ENCODE data around the gene PBX2. TPM values are rescaled to one million over a fixed set of nuclear protein-coding genes. Genes with fewer than 3 reads are reported as not detected.

The PBX2 gene
- total and polyA plus RNA-seq, 2 donors = 44.1 to 62.2 TPM

- Histone ChIP-seq H3K27ac (ENCODE audit: low read depth) (no peak overlapping the region), H3K4me1 (ENCODE audit: insufficient read depth) (no peaks in the 10 kb centered on the region), H3K36me3 (ENCODE audit: insufficient read depth) (peaks cover 1% of the 10 kb centered on the region), H3K4me3 (ENCODE audit: low read depth, low read length) (no peak overlapping the region)
- WGBS = 79% methylated on average over 32 of the region's 32 CpGs
- DNase-seq (ENCODE audit: extremely low spot score) = no peak
These were observed 22.7 kb downstream of the PBX2 start for GRCh38 chr6:32167154-32167760.

GRCh38 chr6:32166411-32167061 lies 23.5 kb downstream of the PBX2 start:
- H3K4me1 ChIP-seq (ENCODE audit: insufficient read depth) = no peaks in the 10 kb centered on the region
- WGBS = 76% methylated on average over 30 of the region's 30 CpGs
- peaks cover 1% of the 10 kb centered on the region for H3K36me3 ChIP-seq (ENCODE audit: insufficient read depth)
- no peak overlapping the region for H3K4me3 ChIP-seq (ENCODE audit: low read depth, low read length)
- H3K27ac ChIP-seq (ENCODE audit: low read depth) = no peak overlapping the region
- no peak for DNase-seq (ENCODE audit: extremely low spot score)

GRCh38 chr6:32164295-32164694 lies 25.7 kb downstream of the PBX2 start, which contains the start of gene EGFL8:
EGFL8 (plus strand) TSS chr6:32164595; CDS start chr6:32166166, 1,571 bp downstream.
- H3K27ac ChIP-seq (ENCODE audit: low read depth) = no peak within 1 kb of the TSS
- peaks cover 1% of the 10 kb centered on the region for H3K36me3 ChIP-seq (ENCODE audit: insufficient read depth)
- no peak for DNase-seq (ENCODE audit: extremely low spot score)
- no peaks in the 10 kb centered on the region for H3K4me1 ChIP-seq (ENCODE audit: insufficient read depth)
- H3K4me3 ChIP-seq (ENCODE audit: low read depth, low read length) = no peak within 1 kb of the TSS

- 83% methylated on average over 7 of the region's 7 CpGs for WGBS
- H3K4me3 ChIP-seq (ENCODE audit: low read depth, low read length) = no peak overlapping the region
- DNase-seq (ENCODE audit: extremely low spot score) = no peak
- no peaks in the 10 kb centered on the region for H3K4me1 ChIP-seq (ENCODE audit: insufficient read depth)
- H3K27ac ChIP-seq (ENCODE audit: low read depth) = no peak overlapping the region
- peaks cover 1% of the 10 kb centered on the region for H3K36me3 ChIP-seq (ENCODE audit: insufficient read depth)
These were observed 26.3 kb downstream of the PBX2 start for GRCh38 chr6:32163559-32164258.

GRCh38 chr6:32158052-32158451 lies 31.9 kb downstream of the PBX2 start:
- Histone ChIP-seq H3K4me3 (ENCODE audit: low read depth, low read length) (no peak overlapping the region), H3K36me3 (ENCODE audit: insufficient read depth) (no peaks in the 10 kb centered on the region), H3K27ac (ENCODE audit: low read depth) (no peak overlapping the region), H3K4me1 (ENCODE audit: insufficient read depth) (no peaks in the 10 kb centered on the region)
- no peak for DNase-seq (ENCODE audit: extremely low spot score)

- WGBS = 91% methylated on average over 9 of the region's 9 CpGs
- no peaks in the 10 kb centered on the region for H3K4me1 ChIP-seq (ENCODE audit: insufficient read depth)
- no peak for DNase-seq (ENCODE audit: extremely low spot score)
- no peak overlapping the region for H3K4me3 ChIP-seq (ENCODE audit: low read depth, low read length)
- no peaks in the 10 kb centered on the region for H3K36me3 ChIP-seq (ENCODE audit: insufficient read depth)
- no peak overlapping the region for H3K27ac ChIP-seq (ENCODE audit: low read depth)
These were observed 33.1 kb downstream of the PBX2 start for GRCh38 chr6:32156891-32157290.

- DNase-seq (ENCODE audit: extremely low spot score) = no peak
- Histone ChIP-seq H3K4me3 (ENCODE audit: low read depth, low read length) (peak overlapping the region; percentile 65), H3K27ac (ENCODE audit: low read depth) (peak overlapping the region; percentile 66), H3K4me1 (ENCODE audit: insufficient read depth) (no peaks in the 10 kb centered on the region), H3K36me3 (ENCODE audit: insufficient read depth) (no peaks in the 10 kb centered on the region)
- WGBS = 4% methylated on average over 34 of the region's 34 CpGs
These were observed 35.4 kb downstream of the PBX2 start for GRCh38 chr6:32154514-32155161.

- Histone ChIP-seq H3K4me1 (ENCODE audit: insufficient read depth) (no peaks in the 10 kb centered on the region), H3K27ac (ENCODE audit: low read depth) (peak within 1 kb of the TSS; percentile 76), H3K36me3 (ENCODE audit: insufficient read depth) (no peaks in the 10 kb centered on the region), H3K4me3 (ENCODE audit: low read depth, low read length) (peak within 1 kb of the TSS; percentile 65)
- under 1% methylated on average over 52 of the region's 52 CpGs for WGBS
- DNase-seq (ENCODE audit: extremely low spot score) = peak; percentile 89
These were observed 36.2 kb downstream of the PBX2 start, which contains the start of gene PPT2 for GRCh38 chr6:32153564-32154513. PPT2 (plus strand) TSS chr6:32154141; CDS start chr6:32154595, 454 bp downstream.

- H3K36me3 ChIP-seq (ENCODE audit: insufficient read depth) = no peaks in the 10 kb centered on the region
- H3K4me3 ChIP-seq (ENCODE audit: low read depth, low read length) = peak overlapping the region; percentile 65
- peak overlapping the region; percentile 76 for H3K27ac ChIP-seq (ENCODE audit: low read depth)
- no peak for DNase-seq (ENCODE audit: extremely low spot score)
- H3K4me1 ChIP-seq (ENCODE audit: insufficient read depth) = no peaks in the 10 kb centered on the region
- WGBS = 20% methylated on average over 35 of the region's 35 CpGs
These were observed 37.0 kb downstream of the PBX2 start for GRCh38 chr6:32152769-32153563.

- Histone ChIP-seq H3K4me1 (ENCODE audit: insufficient read depth) (no peaks in the 10 kb centered on the region), H3K36me3 (ENCODE audit: insufficient read depth) (no peaks in the 10 kb centered on the region), H3K27ac (ENCODE audit: low read depth) (peak within 1 kb of the TSS; percentile 76), H3K4me3 (ENCODE audit: low read depth, low read length) (peak within 1 kb of the TSS; percentile 65)
- WGBS = 16% methylated on average over 18 of the region's 24 CpGs
- no peak for DNase-seq (ENCODE audit: extremely low spot score)
These were observed 37.9 kb downstream of the PBX2 start, which contains the start of gene PRRT1 for GRCh38 chr6:32151863-32152768. PRRT1 (minus strand) TSS chr6:32151939; CDS start chr6:32151827, 112 bp downstream.

GRCh38 chr6:32151181-32151862 lies 38.7 kb downstream of the PBX2 start:
- H3K4me1 ChIP-seq (ENCODE audit: insufficient read depth) = no peaks in the 10 kb centered on the region
- no peak for DNase-seq (ENCODE audit: extremely low spot score)

More at GRCh38 chr6:32151181-32151862, 38.7 kb downstream of the PBX2 start:
- no peaks in the 10 kb centered on the region for H3K36me3 ChIP-seq (ENCODE audit: insufficient read depth)
- H3K4me3 ChIP-seq (ENCODE audit: low read depth, low read length) = peak overlapping the region; percentile 43
- H3K27ac ChIP-seq (ENCODE audit: low read depth) = no peak overlapping the region
- 35% methylated on average over 8 of the region's 8 CpGs for WGBS
